HG02943 (cell line): ENCODE results near the gene KRT9.
"Not testable (repeated sequence)": the region's sequence is repeated elsewhere in the genome, so short reads cannot be mapped to it uniquely, and the experiment has no call there.

Experiments used
- ATAC-seq: cut with Tn5 transposase; IDR thresholded peaks from one replicate; pipeline ENCODE4 v1.9.1; 2021; ENCODE audit warnings: mild to moderate bottlenecking, low read depth, moderate library complexity; ENCODE audit not compliant: unreplicated experiment

KRT9 gene

DNA sequence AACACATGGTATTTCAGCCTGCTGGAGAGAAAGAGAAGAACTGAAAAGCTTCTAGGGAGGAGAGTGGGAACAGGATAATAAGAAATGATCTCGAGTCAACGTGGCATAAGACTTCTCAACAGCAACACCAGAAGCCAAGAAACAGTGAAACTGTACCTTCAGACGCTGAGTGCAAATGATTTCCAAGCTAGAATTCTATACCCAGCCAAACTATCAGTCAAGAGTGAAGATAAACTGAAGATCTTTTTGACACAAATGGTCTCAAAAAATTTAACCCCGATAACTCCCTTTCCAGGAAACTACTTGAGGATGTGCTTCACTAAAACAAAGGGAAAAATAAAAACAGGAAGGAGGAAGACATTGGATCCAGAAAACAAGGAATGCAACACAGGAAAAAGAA, 35.1 kb upstream of the KRT9 start:
- not testable (repeated sequence) for ATAC-seq

DNA sequence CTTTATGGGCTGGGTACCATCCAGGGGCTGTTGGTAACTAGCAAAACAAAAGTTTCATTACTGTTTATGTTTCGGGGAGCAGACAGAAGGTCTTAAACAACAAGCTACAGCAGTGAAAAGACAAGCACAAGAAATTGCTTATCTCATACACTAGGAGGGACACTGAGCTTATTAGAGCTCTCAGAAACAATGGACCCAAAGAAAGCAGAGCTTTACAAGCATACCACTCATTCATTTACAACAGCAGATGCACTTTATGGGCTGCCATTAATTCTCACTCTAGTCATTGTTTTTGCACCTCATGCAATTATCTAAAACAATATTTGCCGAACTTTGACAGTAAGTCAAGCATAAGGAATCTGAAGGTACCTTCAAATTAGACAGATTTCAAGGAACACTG, 30.7 kb upstream of the KRT9 start:
- ATAC-seq = no peak

DNA sequence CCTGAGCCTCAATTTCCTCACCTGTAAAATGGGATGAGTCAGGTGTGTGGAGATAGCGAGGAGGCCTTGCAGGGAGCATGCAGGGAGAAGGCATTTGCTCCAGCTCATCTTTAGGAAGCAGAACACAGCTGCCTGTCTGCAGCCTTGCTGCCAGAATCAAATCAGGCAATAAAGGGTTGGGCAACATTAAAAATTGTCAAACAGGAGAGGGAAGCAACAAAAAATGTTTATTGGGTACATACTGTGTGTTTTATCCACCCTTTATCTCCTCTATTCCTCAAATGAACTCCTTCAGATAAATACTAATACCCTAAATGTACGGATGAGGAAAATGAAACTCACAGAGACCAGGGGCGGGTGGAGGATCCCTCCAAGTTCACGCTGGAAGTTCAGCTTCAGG, 28.5 kb upstream of the KRT9 start:
- ATAC-seq = no peak

GRCh38 chr17:41599680-41600079, 27.8 kb upstream of the KRT9 start:
- no peak for ATAC-seq

DNA sequence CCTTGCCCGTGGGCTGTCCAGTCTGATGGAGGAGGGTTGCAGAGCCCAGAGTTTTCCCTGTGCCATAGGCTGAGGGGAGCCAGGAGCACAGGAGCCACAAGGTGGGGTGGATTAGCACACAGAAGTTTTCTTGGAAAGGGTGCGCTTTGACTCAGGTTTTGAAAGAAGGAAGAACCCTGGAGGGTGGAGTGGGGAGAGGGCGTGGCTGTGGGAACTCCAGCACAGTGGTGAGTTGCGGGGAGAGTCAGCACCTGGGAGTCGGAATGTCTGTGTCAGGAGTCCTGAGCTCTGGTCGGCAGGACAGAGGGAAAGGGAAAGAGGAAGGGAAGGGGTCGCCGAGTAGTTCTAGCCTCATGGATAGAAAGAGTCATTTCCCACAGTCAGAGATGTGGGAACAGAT, 23.7 kb upstream of the KRT9 start:
- no peak for ATAC-seq

DNA sequence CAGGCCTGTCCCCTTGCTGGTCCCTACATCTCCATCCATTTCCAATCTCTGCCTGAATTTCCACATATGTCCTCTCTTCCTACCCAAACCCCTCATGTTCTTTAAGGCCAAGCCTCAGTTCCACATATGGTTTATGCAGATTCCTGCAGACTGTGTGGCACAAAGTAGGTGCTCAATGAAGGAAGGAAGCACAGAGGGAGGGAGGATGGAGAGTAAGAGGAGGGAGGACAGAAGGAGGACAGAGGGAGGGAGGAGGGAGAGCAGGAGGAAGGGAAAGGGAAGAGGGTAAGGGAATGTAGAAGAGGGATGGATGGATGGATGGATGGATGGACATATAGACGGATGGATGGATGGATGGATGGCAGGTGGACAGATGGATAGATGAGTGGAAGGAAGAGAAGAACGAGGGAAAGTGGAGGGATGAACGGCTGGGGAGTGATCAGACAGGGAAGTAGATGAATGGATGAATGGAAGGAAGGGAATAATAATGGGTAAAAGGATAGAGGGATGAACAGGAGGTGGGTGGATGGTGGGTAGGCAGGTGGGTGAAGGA, 22.6 kb upstream of the KRT9 start:
- no peak for ATAC-seq

DNA sequence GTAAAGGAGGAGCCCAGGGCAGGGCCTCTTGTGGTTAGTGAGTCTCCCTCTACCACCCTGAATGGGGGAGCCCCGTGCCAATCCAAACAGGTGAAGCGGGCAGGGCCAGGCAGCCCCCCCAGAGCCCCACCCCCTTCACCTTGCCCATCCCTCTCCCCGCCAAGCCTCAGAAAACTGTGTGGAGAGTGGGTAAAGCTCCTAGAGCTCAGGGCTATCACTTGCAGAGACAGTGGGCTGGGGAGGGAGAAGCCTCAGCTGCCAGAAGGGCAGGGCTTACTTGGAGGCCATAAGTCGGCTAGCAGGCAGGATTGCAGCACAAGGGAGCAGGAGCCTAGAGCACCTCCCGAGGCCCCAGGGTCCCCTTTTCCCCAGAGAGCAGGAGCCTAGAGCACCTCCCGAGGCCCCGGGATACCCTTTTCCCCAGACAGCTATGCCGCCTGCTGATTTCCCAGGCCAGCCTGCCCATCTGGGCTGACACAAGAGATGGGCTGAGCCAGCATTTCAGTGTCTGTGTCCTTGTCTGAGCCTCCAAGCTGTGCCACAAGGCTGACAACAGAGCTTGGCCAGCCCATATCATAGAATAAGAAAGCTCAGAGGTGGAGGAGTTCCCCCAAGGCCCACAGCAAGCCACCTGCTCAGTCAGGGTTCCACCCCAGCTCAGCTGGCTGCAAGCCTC, 21.6 kb upstream of the KRT9 start:
- no peak for ATAC-seq

DNA sequence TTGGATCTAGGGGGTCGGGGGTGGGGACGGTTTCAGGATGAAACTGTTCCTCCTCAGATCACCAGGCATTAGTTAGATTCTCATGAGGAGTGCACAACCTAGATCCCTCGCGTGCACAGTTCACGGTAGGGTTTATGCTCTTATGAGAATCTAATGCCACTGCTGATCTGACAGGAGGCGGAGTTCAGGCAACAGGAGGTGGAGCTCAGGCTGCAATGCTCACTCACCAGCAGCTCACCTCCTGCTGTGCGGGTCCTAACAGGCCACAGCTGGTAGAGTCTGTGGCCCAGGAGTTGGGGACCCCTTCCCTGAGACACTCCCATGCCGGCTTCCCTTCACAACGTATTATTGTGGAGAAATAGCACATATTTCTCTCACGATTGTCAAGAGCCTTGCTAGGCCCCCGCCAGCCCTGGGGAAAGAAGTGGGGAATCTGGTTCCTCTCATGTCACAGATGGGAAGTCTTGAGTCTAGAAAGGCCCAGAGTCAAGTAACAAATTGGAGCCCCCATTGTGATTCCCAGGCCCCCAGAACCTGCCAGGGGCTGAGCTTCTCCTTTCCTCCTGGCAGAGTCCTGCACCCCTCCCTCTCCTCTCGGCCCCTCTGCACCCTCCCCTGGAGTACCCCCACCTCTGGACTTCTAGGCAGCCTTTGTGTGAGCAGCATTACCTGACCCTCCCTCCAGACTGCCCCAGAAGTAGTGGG, 20.9 kb upstream of the KRT9 start:
- no peak for ATAC-seq

DNA sequence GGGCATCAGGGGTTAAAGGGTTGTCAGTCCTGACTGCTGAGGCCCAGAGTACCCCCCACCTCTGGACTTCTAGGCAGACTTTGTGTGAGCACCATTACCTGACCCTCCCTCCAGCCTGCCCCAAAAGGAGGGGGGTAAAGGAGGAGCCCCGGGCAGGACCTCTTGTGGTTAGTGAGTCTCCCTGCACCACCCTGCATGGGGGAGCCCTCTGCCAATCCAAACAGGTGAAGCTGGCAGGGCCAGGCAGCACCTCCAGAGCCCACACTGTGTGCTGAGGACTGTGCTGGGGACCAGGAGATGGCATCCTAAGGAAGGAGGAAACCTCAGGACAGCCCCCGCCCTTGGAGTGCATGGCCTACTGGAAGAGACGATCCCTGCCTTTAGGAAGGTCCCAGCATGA, 17.4 kb upstream of the KRT9 start:
- ATAC-seq = no peak

DNA sequence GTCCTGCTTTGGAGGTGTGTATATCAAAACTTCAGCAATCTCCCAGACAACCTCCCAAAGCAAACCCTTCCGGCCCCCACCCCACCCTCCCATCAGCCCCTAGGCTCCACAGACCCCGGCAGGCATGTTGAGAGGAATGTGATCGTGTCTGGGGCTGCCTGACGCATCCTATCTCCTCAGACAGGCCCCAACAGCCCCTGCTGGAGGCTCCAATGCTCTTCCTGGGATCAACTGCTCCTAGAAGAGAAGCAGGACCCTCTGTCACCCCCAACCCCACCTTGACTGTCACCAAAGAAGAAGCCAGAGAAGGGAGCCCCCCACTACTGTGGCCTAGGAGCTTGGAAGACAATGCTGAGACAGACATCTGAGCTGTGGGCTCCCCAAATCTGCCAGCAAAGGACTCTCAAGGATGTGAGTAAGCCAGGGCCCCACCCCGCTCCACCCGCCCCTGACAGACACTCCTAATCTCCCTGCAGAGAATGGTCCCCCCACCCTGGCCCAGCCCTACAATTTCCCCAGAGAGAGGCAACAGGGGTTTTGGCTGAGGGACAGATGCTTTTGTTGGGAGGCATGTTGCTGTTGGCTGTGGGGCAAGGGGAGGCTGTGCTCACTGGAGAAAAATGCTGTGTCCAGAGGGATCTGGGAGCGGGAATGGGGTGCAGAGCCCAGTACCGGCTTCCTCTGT, 16.4 kb upstream of the KRT9 start:
- no peak for ATAC-seq

- ATAC-seq = no peak
These were observed 15.1 kb upstream of the KRT9 start, which contains the start of gene KRT14 for GRCh38 chr17:41586863-41587495. Gene KRT14 (minus strand): TSS chr17:41586895. CDS start chr17:41586834, 61 bp downstream.

- no peak for ATAC-seq
These were observed 13.6 kb upstream of the KRT9 start for GRCh38 chr17:41585301-41586056.

GRCh38 chr17:41584331-41584927, 12.6 kb upstream of the KRT9 start:
- ATAC-seq = not testable (repeated sequence)

DNA sequence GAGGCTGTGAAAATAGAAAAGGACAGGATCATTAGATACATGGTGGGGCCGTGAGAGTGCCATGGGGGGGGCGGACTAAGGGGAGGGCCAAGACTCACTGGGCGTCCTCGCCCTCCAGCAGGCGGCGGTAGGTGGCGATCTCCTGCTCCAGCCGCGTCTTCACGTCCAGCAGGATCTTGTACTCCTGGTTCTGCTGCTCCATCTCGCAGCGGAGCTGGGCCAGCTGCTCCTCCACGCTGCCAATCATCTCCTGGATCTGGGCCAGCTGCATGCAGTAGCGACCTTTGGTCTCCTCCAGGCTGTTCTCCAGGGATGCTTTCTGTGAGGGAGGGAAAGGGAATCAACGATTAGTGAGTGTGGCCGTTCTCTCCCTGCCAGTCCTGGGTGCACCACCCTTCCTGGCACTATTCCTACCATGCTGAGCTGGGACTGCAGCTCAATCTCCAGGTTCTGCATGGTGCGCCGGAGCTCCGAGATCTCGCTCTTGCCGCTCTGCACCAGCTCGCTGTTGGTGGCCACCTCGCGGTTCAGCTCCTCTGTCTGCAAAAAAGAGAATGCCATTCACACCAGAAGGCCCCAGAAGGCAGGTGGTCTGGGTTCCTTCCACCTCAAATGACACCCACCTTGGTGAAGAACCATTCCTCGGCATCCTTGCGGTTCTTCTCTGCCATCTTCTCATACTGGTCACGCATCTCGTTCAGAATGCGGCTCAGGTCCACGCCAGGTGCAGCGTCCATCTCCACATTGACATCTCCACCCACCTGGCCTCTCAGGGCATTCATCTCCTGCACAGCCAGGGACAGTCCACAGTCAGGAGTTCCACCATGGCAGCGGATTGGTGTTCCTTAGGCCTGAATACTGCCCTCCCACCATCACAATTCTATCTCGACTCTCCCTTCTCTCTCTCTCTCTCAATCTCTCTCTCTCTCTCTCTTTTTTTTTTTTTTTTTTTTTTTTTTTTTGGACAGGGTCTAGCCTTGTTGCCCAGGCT, 11.6 kb upstream of the KRT9 start:
- ATAC-seq = no peak

GRCh38 chr17:41582061-41582968, 10.5 kb upstream of the KRT9 start:
- ATAC-seq = not testable (repeated sequence)

DNA sequence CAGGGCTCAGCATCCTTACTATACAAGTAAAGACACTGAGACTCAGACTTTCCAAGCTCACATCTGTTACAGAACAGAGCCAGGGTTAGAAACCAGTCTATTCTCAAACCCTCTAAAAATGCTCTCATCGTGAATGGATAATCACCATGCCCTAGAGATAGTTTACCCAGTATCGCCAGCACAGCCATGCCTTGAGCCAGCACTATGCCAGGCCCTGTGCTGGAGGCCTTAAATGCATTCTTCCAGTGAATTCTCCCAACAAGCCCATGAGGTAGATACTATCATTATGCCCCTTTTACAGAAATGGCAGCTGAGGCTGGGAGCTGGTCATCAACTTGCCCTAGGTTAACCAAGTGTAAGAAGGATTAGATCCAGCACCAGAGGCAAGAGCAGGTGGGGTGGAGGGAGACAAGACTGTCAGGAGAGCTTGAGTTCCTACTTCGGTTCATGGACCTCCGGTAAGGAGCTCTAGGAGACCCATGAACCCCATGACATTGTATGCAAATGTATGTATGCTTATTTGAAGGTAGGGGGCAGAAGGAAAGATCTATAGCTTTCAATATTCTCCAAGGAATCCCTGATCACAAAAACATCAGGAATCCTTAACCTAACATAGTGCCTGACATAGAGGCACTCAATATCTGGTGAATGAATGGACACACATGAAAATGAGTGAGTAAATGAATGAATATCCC, 9.7 kb upstream of the KRT9 start:
- no peak for ATAC-seq
